ENCODE measurements around the gene CACNA1C.

The CACNA1C gene

DNA sequence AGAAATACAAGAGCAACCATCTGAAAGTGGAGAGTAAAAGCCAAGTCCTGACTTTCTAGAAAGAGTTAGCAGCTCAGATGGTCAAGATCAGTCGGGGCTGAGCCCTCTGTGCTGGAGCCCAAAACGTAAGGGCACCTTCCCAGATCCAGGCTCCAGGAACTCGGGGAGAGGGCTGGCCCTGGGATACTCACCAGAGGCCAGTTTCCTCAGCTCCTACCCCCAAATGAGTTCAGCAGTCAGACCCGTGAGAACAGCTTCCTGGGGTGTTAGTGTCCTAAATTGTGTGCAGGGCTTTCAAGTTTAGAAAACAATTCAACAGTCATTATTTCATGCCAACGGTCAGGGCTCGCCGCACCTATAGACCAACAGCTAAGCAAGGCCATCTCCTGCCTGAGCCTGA lies 594.4 kb downstream of the CACNA1C start:
- in situ Hi-C loops (cut with MboI; ENCODE audit: low sequenced_read_pairs): no loop called here

DNA sequence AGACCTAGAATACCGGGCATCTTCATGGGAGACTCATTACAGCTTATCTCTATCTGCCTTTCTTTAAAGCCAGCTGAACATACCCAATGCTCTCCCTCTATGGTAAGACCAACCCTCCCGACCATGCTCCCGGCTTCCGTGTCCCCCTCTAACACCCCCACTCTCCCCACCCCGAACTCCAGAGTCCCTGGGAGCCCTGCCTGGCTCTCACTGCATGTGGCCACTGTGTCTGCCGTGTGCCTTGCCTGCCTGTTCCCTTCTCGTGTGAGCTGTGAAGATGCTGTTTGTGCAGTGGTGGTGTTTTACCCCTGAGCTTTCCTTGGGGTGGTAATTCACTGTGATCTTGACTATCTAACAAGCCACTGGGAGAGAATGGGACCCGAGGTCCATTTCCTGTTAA lies 595.6 kb downstream of the CACNA1C start:
- in situ Hi-C loops (cut with MboI; ENCODE audit: low sequenced_read_pairs): no loop called here

DNA sequence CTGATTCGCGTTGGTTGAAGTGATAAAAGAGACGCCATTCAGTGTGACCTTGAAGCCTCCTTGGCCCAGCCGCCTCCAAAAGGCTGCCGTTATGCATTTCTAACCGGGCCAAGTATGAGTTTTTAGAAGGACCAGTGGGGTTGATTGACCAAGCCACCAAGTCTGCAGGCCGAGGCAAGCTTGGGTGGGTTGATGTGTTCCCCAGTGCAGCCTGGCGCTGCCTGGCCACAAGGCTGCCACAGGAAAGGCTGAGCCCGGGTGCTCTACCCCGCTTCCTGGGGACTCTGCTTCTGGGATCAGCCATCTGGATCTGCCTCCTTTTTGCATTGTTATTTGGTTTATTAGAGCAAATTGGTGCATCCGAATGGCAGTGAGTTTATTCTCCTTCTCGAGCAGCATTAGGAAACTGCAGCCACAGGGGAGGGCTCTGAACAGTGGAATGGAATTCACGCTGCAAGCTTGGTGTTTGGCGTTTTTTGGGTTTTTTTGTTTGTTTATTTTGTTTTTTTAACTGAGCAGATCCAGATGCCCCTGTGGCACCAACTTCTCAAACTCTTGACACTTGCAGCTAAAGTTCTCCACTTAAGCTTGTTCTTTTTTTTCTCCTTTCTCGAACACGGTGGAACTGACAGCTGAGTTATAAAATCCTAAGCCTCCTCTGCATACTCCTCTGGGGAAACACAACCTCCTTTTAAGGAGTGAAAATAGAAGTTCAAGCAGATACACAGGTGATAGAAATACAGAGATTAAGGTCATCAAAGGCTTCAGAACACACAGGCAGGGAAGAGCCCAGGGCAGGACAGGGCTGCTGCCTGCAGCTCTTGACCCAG lies 596.6 kb downstream of the CACNA1C start:
- in situ Hi-C loops (cut with MboI; ENCODE audit: low sequenced_read_pairs): no loop called here

DNA sequence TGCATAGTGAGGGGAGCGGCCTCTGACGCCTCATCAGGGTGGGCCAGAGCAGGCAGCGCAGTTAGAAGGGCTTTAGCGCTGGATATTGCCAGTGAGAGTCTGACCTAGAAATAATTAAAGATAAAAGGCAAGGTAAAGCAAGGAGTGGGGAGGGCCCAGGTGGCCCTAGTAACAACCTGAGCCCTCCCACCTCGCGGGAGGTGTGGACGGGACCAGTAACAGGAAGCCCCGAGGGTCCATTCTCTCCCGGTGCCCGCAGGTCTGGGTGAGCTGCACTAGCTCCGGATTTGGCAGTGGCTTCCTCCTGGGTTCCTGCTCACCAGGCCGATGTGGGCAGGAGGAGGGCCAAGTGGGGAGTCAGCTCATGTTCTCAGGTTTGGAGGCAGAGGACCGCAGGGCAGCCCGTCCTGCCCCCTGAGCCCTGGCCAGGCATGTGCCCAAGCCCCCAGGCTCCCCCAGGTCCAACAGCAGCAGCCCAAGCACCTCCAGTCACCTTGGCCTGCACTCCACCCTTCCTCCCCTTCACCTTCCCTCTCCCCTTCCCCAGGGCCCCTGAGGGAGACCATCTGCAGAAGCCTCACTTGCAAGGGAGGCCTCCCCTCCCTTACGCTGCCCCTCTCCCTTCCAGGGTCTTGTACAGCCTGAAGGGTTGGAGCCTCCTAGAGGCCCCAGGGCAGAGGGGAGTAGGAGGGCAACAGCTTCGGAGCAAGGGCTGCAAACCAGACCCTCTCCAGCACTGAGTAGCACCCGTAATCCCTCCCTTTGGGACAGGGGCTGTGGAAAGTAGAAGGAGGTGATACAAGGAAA lies 597.7 kb downstream of the CACNA1C start:
- in situ Hi-C loops (cut with MboI; ENCODE audit: low sequenced_read_pairs): no loop called here

DNA sequence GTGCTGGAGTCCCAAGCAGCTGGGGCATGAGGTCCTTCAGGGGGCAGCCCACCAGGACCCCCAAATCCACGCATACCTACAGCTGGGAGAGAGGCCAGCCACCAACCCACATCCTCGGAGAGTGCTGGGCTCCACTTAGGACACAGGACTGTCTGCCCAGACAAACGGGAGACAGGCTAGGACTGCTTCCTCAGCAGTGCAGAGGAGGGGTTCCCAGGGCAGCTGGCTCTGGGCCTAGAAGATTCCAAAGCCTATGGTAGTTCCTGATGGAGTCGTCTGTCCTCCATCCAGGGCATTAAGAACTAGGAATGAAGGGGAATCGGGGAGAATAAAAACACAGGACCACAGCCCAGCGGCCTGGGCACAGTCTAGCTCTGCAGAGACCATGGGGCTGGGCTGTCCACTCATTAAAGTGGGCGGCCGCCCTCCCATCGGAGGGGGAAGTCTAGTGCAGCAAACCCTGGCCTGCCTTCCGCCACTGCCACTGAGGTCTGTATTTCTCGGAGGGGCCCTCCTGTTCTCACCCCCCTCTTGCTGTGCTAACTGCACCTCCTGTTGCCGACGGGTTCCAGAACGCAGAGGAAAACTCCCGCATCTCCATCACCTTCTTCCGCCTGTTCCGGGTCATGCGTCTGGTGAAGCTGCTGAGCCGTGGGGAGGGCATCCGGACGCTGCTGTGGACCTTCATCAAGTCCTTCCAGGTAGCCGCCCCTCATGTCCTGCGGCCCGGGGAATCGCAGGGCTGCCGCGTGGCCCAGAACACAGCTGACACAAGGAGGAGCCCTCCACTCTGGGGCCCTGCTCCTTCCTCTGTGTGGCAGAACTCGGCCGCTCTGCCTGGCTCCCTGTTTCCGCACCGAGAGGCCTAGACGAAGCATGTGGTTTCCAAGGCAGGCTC lies 598.5 kb downstream of the CACNA1C start:
- in situ Hi-C loops (cut with MboI; ENCODE audit: low sequenced_read_pairs): no loop called here

DNA sequence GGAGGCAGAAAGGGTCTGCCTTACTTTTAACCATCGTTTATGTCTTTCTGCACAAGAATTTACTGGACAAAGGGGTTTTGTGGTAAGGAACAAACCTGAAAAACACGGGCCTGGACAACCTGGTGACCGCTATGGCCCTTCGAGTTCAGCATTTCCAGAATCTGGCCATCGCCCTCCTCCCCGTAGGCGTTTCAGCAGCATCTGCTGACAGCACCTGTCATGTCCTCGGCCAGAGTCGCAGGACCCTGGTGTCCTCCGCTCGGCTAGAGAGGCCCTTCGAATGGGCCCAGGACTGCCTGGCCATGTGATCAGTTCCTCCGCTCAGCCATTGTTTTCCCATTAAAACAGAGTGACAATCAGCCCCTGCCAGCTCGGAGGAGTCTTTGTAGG lies 599.2 kb downstream of the CACNA1C start:
- in situ Hi-C loops (cut with MboI; ENCODE audit: low sequenced_read_pairs): no loop called here

DNA sequence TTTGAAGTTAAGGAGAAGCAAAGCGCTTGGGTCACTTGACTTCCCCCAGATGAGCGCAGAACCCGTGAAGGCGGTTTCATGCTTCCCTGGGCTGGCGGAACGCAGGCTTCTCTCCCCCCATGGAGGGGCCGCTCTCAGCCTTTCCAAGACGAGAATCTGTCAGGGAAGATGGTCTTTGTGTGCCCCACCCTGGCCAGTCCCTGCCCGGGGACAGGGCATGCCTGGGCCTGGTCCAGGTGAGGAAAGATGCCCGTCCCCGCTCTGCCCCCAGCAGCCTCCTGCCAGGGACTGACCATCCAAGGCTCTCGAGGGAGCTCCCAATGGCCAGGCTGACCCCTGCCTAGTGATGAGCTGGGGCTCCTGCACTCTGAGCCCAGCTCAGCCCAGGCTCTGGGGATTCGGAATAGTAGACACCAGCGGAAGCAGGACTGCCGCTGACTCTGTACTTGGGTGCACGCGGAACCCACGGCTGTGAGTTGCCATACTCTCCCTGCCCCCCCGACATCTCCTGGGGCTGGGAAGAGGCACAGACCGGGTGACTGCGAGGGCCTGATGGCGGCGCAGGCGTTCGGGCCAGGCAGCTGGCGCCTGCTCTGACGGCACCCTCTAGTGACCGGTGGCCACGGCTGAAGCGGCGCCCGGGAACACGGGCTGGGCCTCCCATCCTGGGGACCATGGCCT lies 599.8 kb downstream of the CACNA1C start:
- in situ Hi-C loops (cut with MboI; ENCODE audit: low sequenced_read_pairs): no loop called here

DNA sequence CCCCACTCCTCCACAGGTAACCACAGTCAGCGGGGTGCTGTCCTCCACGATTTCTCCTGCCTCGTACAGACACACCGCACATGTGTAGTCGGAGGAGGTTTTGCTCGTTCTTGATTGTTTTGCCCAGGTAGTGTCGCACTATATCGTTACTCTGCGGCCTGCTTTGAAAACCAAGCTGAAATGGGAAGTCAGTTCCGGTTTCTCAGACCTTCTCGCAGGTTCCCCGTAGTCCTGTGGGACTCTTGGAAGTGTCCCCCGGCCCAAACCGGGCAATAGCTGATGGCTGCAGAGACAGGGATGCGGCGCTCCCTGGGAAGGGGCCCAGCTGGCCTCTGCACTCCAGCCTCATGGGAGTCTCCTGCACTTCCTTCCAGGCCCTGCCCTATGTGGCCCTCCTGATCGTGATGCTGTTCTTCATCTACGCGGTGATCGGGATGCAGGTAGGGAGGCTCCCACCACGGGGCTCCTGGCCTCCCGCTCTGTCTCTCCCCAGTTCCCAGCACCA lies 600.7 kb downstream of the CACNA1C start:
- in situ Hi-C loops (cut with MboI; ENCODE audit: low sequenced_read_pairs): no loop called here

DNA sequence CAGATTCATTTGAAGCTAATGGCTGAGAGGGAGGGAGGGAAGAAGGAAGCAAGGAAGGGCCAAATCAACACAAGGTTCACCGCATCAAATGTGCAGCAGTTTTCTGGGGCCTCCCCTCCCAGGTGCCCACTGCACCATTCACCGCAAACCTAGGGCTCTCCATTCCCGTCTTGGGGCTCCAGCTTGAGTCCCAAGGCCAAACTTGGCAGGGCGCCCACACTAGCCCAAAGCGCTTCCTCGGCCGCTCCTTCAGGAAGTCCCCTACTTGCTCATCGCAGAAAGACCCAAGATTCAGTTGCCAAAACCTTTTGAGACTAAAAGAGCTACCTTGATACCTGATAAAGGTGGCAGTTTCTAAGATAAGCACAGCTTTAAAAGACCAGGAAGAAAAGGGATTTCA lies 601.5 kb downstream of the CACNA1C start:
- in situ Hi-C loops (cut with MboI; ENCODE audit: low sequenced_read_pairs): no loop called here

DNA sequence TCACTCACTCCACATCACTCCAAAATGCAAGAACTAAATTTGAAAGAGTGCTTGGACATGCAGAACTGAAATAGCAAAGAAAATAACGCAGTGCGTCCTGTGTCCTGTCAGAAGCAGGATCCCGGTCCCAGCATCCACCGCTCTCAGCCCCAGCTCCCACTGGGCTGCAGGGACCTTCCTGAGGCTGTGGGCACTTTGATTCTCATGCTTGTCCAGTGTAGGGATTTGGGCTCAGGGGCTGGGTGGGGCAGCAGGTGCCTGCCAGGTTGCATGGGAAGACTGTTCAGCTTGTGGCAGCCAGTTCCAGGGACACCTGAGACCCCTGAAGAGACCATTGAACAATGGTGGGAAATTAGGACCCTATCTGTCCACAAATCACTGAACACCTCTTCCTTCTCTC lies 602.0 kb downstream of the CACNA1C start:
- in situ Hi-C loops (cut with MboI; ENCODE audit: low sequenced_read_pairs): no loop called here

DNA sequence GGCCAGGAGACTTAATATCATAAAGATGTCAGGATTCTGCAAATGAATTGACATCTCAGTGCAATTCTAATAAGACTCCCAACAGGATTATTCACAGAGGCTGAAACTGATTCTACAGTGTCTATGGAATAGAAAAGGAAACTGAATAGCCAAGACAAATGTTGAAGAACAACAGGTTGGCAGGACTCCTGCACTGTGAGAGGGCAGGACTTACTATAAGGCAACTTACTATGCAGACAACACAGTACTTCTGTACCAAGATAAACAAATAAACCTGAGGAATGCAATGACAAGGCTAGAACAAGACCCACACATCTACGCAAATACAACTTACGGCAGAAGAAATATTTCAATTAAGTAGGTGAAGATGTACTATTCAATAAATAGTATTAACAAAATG lies 609.7 kb downstream of the CACNA1C start:
- in situ Hi-C loops (cut with MboI; ENCODE audit: low sequenced_read_pairs): no loop called here

DNA sequence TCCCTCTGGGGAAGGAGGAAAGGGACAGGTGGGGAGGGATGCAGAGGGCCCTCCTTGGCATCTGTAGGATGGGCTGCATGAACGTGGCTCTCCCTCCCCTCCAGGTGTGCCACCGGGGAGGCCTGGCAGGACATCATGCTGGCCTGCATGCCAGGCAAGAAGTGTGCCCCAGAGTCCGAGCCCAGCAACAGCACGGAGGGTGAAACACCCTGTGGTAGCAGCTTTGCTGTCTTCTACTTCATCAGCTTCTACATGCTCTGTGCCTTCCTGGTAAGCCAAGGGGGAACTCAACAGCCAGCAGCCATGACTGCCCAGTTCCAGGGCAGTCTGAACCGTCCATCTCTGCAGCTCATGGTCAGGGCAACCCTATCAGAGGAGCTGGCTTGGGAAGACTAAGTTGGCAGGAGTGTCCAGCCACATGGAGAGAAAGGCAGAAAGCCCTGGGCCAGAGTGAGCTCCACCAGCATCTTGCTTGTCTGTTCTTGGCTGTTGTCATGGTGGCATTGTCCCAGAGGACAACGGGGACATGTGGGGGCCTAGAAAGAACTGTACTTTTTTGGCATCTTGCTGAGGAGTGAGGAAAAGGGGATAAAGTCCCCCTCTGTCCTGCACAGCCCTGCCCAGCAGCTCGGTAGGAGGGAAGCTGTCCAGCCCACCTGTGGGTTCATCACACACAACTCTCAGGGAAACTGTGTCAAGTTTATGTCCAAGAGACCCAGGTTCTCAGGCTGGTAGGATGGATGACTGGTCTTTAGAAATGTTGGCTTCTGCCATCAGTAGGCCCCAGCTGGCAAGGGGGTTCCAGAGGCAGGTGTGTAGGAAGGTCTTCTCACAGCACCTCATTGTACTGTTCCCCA lies 612.2 kb downstream of the CACNA1C start:
- in situ Hi-C loops (cut with MboI; ENCODE audit: low sequenced_read_pairs): no loop called here

DNA sequence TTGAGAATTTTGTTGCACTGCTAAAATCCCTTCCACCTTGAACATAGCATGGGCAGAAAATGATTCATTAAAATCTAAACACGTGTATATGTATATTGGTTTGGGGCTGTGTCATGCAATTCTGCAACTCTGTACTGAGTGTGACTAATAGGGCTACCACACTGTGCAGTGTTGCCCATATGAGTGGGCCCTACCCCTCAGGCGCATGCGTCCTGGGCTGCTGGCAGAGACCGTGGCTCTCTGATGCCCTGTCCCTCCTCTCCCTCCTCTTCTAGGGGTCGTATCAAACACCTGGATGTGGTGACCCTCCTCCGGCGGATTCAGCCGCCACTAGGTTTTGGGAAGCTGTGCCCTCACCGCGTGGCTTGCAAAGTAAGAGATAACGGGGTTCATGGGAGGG lies 613.6 kb downstream of the CACNA1C start:
- in situ Hi-C loops (cut with MboI; ENCODE audit: low sequenced_read_pairs): no loop called here

DNA sequence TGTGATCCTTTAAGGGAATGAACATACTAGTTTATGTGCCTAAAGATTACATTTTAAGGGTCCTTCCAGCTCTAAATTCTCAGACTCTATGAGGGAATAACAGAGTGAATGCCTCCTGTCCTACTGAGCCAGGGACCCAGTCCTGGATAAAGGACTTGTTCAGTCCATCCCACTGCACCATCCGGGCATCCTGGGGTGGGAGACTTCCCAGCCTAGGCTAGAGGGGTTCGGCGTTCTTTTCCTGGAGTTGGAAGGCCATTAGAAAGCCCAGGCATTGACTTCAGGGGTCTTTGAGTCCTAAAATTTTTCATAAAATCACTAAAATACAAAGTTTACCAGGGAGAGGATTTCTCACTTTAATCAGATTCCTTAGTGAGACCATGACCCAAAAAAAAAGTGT lies 614.1 kb downstream of the CACNA1C start:
- in situ Hi-C loops (cut with MboI; ENCODE audit: low sequenced_read_pairs): no loop called here

DNA sequence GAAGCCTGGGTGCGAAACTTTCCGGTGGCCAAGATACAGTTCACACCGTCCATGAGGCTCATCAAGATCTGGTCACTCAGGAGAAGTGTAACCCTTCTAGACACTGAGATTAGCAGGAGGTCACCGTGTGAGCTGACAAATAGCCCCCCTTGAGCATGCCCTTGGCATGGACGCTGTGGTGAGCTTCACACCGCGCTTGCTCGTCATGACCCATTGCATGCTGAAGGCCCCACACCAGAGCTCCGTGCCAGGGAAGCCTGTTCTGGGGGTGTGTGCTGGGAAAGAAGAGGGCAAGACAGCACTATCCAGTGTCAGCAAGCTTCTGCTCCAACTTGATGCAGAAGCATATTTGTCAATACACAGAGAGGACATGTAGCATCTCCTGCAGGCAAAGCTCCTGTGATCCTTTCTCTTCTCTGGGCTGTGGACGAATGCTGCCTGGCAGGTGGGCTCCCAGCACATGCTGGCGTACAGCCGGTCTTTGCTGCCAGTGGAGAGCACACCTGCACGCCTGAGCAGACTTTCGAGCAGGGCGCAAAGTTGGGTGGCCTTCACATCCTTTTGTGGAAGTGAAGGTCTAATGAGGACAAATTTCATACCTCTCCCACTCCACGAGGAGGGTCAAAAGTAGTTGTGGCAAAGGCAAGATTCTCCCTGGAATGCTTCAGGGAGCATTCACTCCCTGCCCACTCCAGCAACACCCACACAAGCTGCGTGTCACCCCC lies 615.1 kb downstream of the CACNA1C start:
- in situ Hi-C loops (cut with MboI; ENCODE audit: low sequenced_read_pairs): no loop called here

DNA sequence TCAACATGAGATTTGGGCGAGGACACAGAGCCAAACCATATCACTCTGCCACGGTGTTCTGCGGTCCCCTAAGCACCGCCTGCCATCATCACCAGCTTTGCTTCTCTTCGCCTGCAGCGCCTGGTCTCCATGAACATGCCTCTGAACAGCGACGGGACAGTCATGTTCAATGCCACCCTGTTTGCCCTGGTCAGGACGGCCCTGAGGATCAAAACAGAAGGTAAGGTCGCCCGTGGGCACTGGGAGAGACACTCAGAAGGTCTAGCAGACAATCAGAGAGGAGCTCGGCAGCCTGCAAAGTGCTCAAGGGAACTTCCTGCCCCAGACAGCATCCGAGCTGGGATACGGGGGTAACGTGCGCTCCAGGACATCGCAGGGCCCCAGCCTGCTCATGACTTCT lies 616.0 kb downstream of the CACNA1C start:
- in situ Hi-C loops (cut with MboI; ENCODE audit: low sequenced_read_pairs): no loop called here

DNA sequence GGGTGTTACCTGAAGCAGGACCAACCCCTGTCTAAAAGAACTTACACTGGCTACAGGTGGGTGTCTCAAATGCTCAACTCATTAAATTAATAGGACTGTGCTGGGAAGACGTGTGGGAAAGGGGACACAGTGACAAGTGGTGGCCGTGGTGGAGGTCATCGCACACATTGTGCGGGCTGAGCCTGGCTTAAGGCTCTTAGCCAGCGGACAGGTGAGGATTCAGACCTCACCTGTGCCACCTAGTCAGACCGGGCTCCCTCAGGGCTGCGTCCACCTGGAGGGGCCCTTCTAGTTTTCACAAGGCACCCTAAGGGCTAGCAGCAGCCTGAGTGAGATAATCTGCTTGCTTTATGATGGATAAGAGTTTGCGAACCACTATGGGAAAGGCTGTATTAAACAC lies 616.8 kb downstream of the CACNA1C start:
- in situ Hi-C loops (cut with MboI; ENCODE audit: low sequenced_read_pairs): no loop called here

DNA sequence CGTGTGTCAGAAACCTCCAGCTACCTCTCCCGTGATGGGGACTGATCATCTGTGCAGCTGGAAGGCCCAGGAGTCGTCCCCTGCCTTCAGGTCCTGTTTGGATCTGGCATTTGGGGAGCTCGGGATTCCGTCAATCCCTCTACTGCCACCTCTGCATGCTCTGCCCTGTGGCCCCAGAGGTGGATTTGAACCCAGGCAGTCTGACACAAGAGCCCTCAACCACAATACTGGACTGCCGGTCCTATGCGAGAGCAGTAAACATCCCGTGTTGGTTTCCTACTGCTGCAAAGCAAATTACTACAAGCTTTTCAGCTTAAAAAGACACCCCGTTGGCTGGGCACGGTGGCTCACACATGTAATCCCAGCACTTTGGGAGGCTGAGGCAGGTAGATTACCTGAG lies 620.1 kb downstream of the CACNA1C start:
- in situ Hi-C loops (cut with MboI; ENCODE audit: low sequenced_read_pairs): no loop called here

All from hTERT RPE-1 (cell line).